Gastroesophageal sphincter (tissue), 3 donors: ENCODE results near the gene CACNA1C.

Experiments
- CTCF ChIP-seq, 4 experiments: fragments of 200-600 bp in 2 of 4; fragments of 450-650 bp in 2 of 4; sonication (generic) in 1 of 4; IDR thresholded peaks; one replicate each; pipeline ENCODE4 v1.5.1; 2017 to 2019; ENCODE audit warnings: antibody characterized with exemption in 4 of 4, mild to moderate bottlenecking in 2 of 4, moderate library complexity in 2 of 4
- EP300 ChIP-seq: sonication (generic); formaldehyde crosslinking; IDR thresholded peaks from one replicate; pipeline ENCODE4 v1.6.1; 2017; ENCODE audit warnings: antibody characterized with exemption, mild to moderate bottlenecking

GRCh38 chr12:2457215-2457932 is 404.6 kb downstream of the CACNA1C start:
- TF ChIP-seq CTCF (IDR thresholded peaks at IDR 0.05): no peak
- TF ChIP-seq EP300: no peak
